Smooth muscle cell (in vitro differentiated cells): ENCODE measurements around the gene DNAH9. TPM values are rescaled to one million over a fixed set of nuclear protein-coding genes. Genes with fewer than 3 reads are reported as not detected.

Experiments used
- DNase-seq: peaks from one replicate; lab custom pipeline; 2025; ENCODE audit not compliant: unreplicated experiment; lab: John Stamatoyannopoulos, UW
- H2AFZ ChIP-seq: fragments of 200-600 bp; sonication (generic); 2 replicates; pipeline ENCODE4 v1.6.0; 2016; ENCODE audit warnings: antibody characterized with exemption, low read depth, mild to moderate bottlenecking
- H3F3A ChIP-seq: fragments of 200-600 bp; sonication (generic); 2 replicates; pipeline ENCODE4 v1.6.0; 2017; ENCODE audit warnings: antibody characterized with exemption, low read depth
- H3K27ac ChIP-seq: fragments of 200-600 bp; sonication (generic); 2 replicates; pipeline ENCODE4 v1.5.1; 2016; ENCODE audit warnings: low read depth, mild to moderate bottlenecking
- H3K27me3 ChIP-seq: fragments of 200-600 bp; sonication (generic); 2 replicates; pipeline ENCODE4 v1.6.1; 2016; ENCODE audit warnings: low read depth, mild to moderate bottlenecking
- H3K36me3 ChIP-seq: fragments of 200-600 bp; sonication (generic); 2 replicates; pipeline ENCODE4 v1.5.1; 2016; ENCODE audit warnings: low read depth
- H3K4me1 ChIP-seq: fragments of 200-600 bp; sonication (generic); 2 replicates; pipeline ENCODE4 v1.5.1; 2016; ENCODE audit warnings: low read depth
- H3K4me2 ChIP-seq: fragments of 200-600 bp; sonication (generic); 2 replicates; pipeline ENCODE4 v1.6.0; 2016; ENCODE audit warnings: mild to moderate bottlenecking
- H3K4me3 ChIP-seq: fragments of 200-600 bp; sonication (generic); 2 replicates; pipeline ENCODE4 v1.5.1; 2016; ENCODE audit warnings: mild to moderate bottlenecking
- H3K79me2 ChIP-seq: fragments of 200-600 bp; sonication (generic); 2 replicates; pipeline ENCODE4 v1.6.0; 2016; ENCODE audit warnings: low read depth, mild to moderate bottlenecking
- H3K9ac ChIP-seq: fragments of 200-600 bp; sonication (generic); 2 replicates; pipeline ENCODE4 v1.6.0; 2016; ENCODE audit warnings: low read depth
- H3K9me3 ChIP-seq: fragments of 200-600 bp; sonication (generic); replicated peaks from 2 replicates; pipeline ENCODE4 v1.5.1; 2016; ENCODE audit warnings: low read depth
- H4K20me1 ChIP-seq: fragments of 200-600 bp; sonication (generic); 2 replicates; pipeline ENCODE4 v1.6.0; 2016; ENCODE audit warnings: low read depth
- CTCF ChIP-seq: fragments of 200-600 bp; sonication (generic); IDR thresholded peaks from 2 replicates; pipeline ENCODE4 v1.5.1; 2017; ENCODE audit warnings: borderline replicate concordance, mild to moderate bottlenecking, antibody characterized with exemption; ENCODE audit not compliant: insufficient read depth, poor library complexity, severe bottlenecking
- WGBS: methylation state at CpG from one replicate; pipeline ENCODE4 v1.1.7; 2016; ENCODE audit warnings: low lambda C conversion rate; 5-methylcytosine and 5-hydroxymethylcytosine counted together
- polyA plus RNA-seq: library from polyadenylated mRNA; unstranded; fragments of >200 nt; fragmentation: Nextera tagmentation; extraction: Ambion mirVana; gene quantifications from 2 replicates; pipeline ENCODE4 v1.2.1, GENCODE V29; 2016
- total RNA-seq: library from RNA; depleted of rRNA; stranded (reverse); fragments of >200 nt; gene quantifications from 2 replicates; pipeline ENCODE4 v1.2.3, GENCODE V29; 2014

Gene DNAH9
- total and polyA plus RNA-seq, 2 experiments from 2014 or later, result 0.30 to 0.49 TPM

GRCh38 chr17:11561702-11562101 is 36.6 kb upstream of the DNAH9 start:
- H3K36me3 ChIP-seq, result no peaks in the 10 kb centered on the region
- H3K4me2 ChIP-seq, result no peak overlapping the region
- TF ChIP-seq CTCF, result no peak
- no peak for DNase-seq
- H3K4me3 ChIP-seq, result no peak overlapping the region
- H3K79me2 ChIP-seq, result no peaks in the 10 kb centered on the region
- no peaks in the 10 kb centered on the region for H4K20me1 ChIP-seq
- H2AFZ ChIP-seq, result no peak overlapping the region
- H3K4me1 ChIP-seq, result no peaks in the 10 kb centered on the region
- no peak overlapping the region for H3K9ac ChIP-seq
- H3K27ac ChIP-seq, result no peak overlapping the region
- no peaks in the 10 kb centered on the region for H3F3A ChIP-seq
- H3K27me3 ChIP-seq, result peaks cover 3% of the 10 kb centered on the region
- 85% methylated on average over 2 of the region's 2 CpGs for WGBS
- H3K9me3 ChIP-seq, result no peaks in the 10 kb centered on the region

GRCh38 chr17:11564589-11565380 is 33.5 kb upstream of the DNAH9 start:
- H3K27me3 ChIP-seq, result peaks cover 3% of the 10 kb centered on the region
- no peak for TF ChIP-seq CTCF
- no peak overlapping the region for H3K9ac ChIP-seq
- no peak overlapping the region for H3K4me2 ChIP-seq
- no peak overlapping the region for H3K27ac ChIP-seq
- H3K4me1 ChIP-seq, result no peaks in the 10 kb centered on the region
- WGBS, result 80% methylated on average over 3 of the region's 3 CpGs
- DNase-seq, result no peak
- no peaks in the 10 kb centered on the region for H3F3A ChIP-seq
- H3K36me3 ChIP-seq, result no peaks in the 10 kb centered on the region
- no peaks in the 10 kb centered on the region for H3K9me3 ChIP-seq
- no peak overlapping the region for H3K4me3 ChIP-seq
- H2AFZ ChIP-seq, result no peak overlapping the region
- no peaks in the 10 kb centered on the region for H3K79me2 ChIP-seq
- no peaks in the 10 kb centered on the region for H4K20me1 ChIP-seq

GRCh38 chr17:11565591-11565990 is 32.7 kb upstream of the DNAH9 start:
- Histone ChIP-seq H3K36me3 (no peaks in the 10 kb centered on the region), H4K20me1 (no peaks in the 10 kb centered on the region), H3K4me2 (no peak overlapping the region), H3K27ac (no peak overlapping the region), H3K4me1 (no peaks in the 10 kb centered on the region), H3K27me3 (no peaks in the 10 kb centered on the region), H3F3A (no peaks in the 10 kb centered on the region), H3K9ac (no peak overlapping the region), H3K9me3 (no peaks in the 10 kb centered on the region), H3K4me3 (no peak overlapping the region), H2AFZ (no peak overlapping the region), H3K79me2 (no peaks in the 10 kb centered on the region)
- TF ChIP-seq CTCF, result no peak
- DNase-seq, result no peak
- WGBS, result 45% methylated on average over 4 of the region's 4 CpGs

- no peak for TF ChIP-seq CTCF
- no peaks in the 10 kb centered on the region for H3K9me3 ChIP-seq
- no peaks in the 10 kb centered on the region for H4K20me1 ChIP-seq
- H3K4me3 ChIP-seq, result no peak overlapping the region
- no peaks in the 10 kb centered on the region for H3K79me2 ChIP-seq
- H3K4me2 ChIP-seq, result no peak overlapping the region
- no peaks in the 10 kb centered on the region for H3K4me1 ChIP-seq
- H2AFZ ChIP-seq, result no peak overlapping the region
- WGBS, result 79% methylated on average over 3 of the region's 3 CpGs
- no peaks in the 10 kb centered on the region for H3K36me3 ChIP-seq
- H3K27me3 ChIP-seq, result no peaks in the 10 kb centered on the region
- no peak for DNase-seq
- H3K27ac ChIP-seq, result no peak overlapping the region
- no peaks in the 10 kb centered on the region for H3F3A ChIP-seq
- H3K9ac ChIP-seq, result no peak overlapping the region
Measured at GRCh38 chr17:11578998-11579397, 19.3 kb upstream of the DNAH9 start.
